Spleen (tissue), 7 donors: ENCODE measurements around the gene FNBP1L.

Experiments used
- POLR2A ChIP-seq, 3 donors: fragments of 450-650 bp; IDR thresholded peaks; one replicate each; pipeline ENCODE4 v1.5.1; 2017; ENCODE audit warnings: antibody characterized with exemption in 3 of 3, mild to moderate bottlenecking in 1 of 3
- POLR2AphosphoS5 ChIP-seq, 3 donors: sonication (generic); formaldehyde crosslinking; IDR thresholded peaks; one replicate each; pipeline ENCODE4 v1.5.1; 2017; ENCODE audit warnings: antibody characterized with exemption in 3 of 3
- TF ChIP-seq, protein P1 (sequence below), 11 experiments: fragments of 200-600 bp in 7 of 11; fragments of 450-650 bp in 4 of 11; sonication (generic) in 4 of 11; IDR thresholded peaks in 8 of 11; conservative IDR thresholded peaks in 3 of 11; 1 replicate in 7 of 11; 2 replicates in 4 of 11; pipeline versions ENCODE4 v1.4.0 to v1.8.0; 2016 to 2021; ENCODE audit warnings: antibody characterized with exemption in 11 of 11, inconsistent platforms in 4 of 11, mild to moderate bottlenecking in 1 of 11
- donor health status: DM: no; HTN: no; CAD: no; lungs with moderate emphysema.
- donor health status: DM: no; HTN: no; CAD: no.
- donor health status: DM: no; HTN: no; CAD: no.

DNA sequence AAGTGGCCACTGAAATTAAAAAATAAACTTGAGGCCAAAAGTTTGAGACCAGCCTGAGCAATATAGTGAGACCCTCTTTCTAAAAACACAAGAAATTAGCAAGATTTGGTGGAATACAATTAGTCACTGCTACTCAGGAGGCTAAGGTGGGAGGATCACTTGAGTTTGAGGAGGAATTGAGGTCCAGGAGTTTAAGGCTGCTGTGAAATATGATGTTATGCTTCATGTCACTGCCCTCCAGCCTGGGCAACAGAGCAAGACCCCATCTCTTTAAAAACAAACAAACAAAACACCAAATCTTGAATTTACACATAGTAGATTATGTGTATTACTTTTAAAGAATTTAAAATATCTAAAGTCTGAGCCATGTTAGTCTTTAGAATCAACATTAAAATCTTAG, 6.3 kb upstream of the FNBP1L start:
- TF ChIP-seq POLR2AphosphoS5 (IDR thresholded peaks at IDR 0.05) (no peak), POLR2A (IDR thresholded peaks at IDR 0.05) (no peak)
- TF ChIP-seq, protein P1, sequence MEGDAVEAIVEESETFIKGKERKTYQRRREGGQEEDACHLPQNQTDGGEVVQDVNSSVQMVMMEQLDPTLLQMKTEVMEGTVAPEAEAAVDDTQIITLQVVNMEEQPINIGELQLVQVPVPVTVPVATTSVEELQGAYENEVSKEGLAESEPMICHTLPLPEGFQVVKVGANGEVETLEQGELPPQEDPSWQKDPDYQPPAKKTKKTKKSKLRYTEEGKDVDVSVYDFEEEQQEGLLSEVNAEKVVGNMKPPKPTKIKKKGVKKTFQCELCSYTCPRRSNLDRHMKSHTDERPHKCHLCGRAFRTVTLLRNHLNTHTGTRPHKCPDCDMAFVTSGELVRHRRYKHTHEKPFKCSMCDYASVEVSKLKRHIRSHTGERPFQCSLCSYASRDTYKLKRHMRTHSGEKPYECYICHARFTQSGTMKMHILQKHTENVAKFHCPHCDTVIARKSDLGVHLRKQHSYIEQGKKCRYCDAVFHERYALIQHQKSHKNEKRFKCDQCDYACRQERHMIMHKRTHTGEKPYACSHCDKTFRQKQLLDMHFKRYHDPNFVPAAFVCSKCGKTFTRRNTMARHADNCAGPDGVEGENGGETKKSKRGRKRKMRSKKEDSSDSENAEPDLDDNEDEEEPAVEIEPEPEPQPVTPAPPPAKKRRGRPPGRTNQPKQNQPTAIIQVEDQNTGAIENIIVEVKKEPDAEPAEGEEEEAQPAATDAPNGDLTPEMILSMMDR (IDR thresholded peaks at IDR 0.05 in 8 of 11, conservative IDR thresholded peaks at IDR 0.05 in 3 of 11): no peak
